H1 (cell line): ENCODE measurements around the gene PLD2. TPM values are rescaled to one million over a fixed set of nuclear protein-coding genes. Genes with fewer than 3 reads are reported as not detected.

Experiments
- CTCF ChIA-PET: fragments of 300-600 bp; sonication (Branson Sonifier 250); formaldehyde crosslinking; loops from one replicate; lab custom pipeline; 2021; ENCODE audit not compliant: partially characterized antibody; lab: Charles Lee
- POLR2A ChIA-PET: fragments of 300-600 bp; sonication (Branson Sonifier 250); formaldehyde crosslinking; loops from one replicate; lab custom pipeline; 2021; ENCODE audit warnings: inconsistent platforms; ENCODE audit not compliant: partially characterized antibody; lab: Charles Lee
- DNase-seq, 2 experiments: peaks; one replicate each; pipeline versions ENCODE4 v3.0.0 to v3.0.0-alpha.2; 2010 to 2022; ENCODE audit warnings: low spot score in 2 of 2, low read depth in 1 of 2, mixed read lengths in 1 of 2
- FAIRE-seq: peaks from 2 replicates; lab custom pipeline; 2011; peaks lifted over from hg19 to GRCh38; lab: Jason Lieb, UNC
- H2AFZ ChIP-seq: 2 replicates; pipeline ENCODE4 v1.8.1; 2012; ENCODE audit warnings: low read length, inconsistent platforms
- H2AK5ac ChIP-seq: 2 replicates; pipeline ENCODE4 v1.6.1; 2013; ENCODE audit warnings: low read depth, low read length
- H2BK120ac ChIP-seq: replicated peaks from 2 replicates; pipeline ENCODE3; 2013; ENCODE audit warnings: low read depth, low read length, inconsistent platforms
- H2BK12ac ChIP-seq: 2 replicates; pipeline ENCODE4 v1.6.1; 2013; ENCODE audit warnings: low read depth, low read length
- H2BK15ac ChIP-seq: 2 replicates; pipeline ENCODE4 v1.6.1; 2013; ENCODE audit warnings: low read length
- H2BK20ac ChIP-seq: 2 replicates; pipeline ENCODE4 v1.6.1; 2013; ENCODE audit warnings: low read length
- H2BK5ac ChIP-seq: 2 replicates; pipeline ENCODE4 v1.6.1; 2013; ENCODE audit warnings: low read depth, low read length
- H3K14ac ChIP-seq: 2 replicates; pipeline ENCODE4 v1.6.1; 2013; ENCODE audit warnings: inconsistent platforms; ENCODE audit not compliant: insufficient read length
- H3K18ac ChIP-seq: 2 replicates; pipeline ENCODE4 v1.6.1; 2013; ENCODE audit warnings: low read length; ENCODE audit errors: extremely low read depth
- H3K23ac ChIP-seq: 2 replicates; pipeline ENCODE4 v1.6.1; 2013; ENCODE audit warnings: inconsistent platforms; ENCODE audit not compliant: insufficient read length
- H3K23me2 ChIP-seq: 2 replicates; pipeline ENCODE4 v1.6.1; 2013; ENCODE audit warnings: low read depth, low read length
- H3K27ac ChIP-seq: 2 replicates; pipeline ENCODE4 v1.6.1; 2011; ENCODE audit warnings: low read depth, low read length, inconsistent platforms
- H3K27me3 ChIP-seq, 4 experiments: replicated peaks in 1 of 4; 1 replicate in 1 of 4; 2 replicates in 3 of 4; pipeline versions ENCODE4 v1.6.1 to v1.8.1; 2011 to 2013; ENCODE audit warnings: low read length in 3 of 4, mild to moderate bottlenecking in 3 of 4, inconsistent platforms in 2 of 4, mixed read lengths in 2 of 4, moderate library complexity in 1 of 4; ENCODE audit not compliant: control insufficient read depth in 3 of 4, insufficient read depth in 3 of 4; ENCODE audit errors: extremely low read depth in 1 of 4
- H3K36me3 ChIP-seq, 4 experiments: 2 replicates each; pipeline versions ENCODE4 v1.6.1 to v1.8.1; 2011 to 2013; ENCODE audit warnings: mild to moderate bottlenecking in 4 of 4, low read length in 3 of 4, moderate library complexity in 2 of 4, control low read depth in 1 of 4, inconsistent platforms in 1 of 4; ENCODE audit not compliant: insufficient read depth in 4 of 4, control insufficient read depth in 2 of 4
- H3K4ac ChIP-seq: replicated peaks from 2 replicates; pipeline ENCODE3; 2013; ENCODE audit warnings: low read length, low read depth, mixed read lengths, inconsistent platforms; ENCODE audit not compliant: insufficient read length
- H3K4me1 ChIP-seq, 4 experiments: replicated peaks in 1 of 4; 1 replicate in 1 of 4; 2 replicates in 3 of 4; pipeline versions ENCODE4 v1.6.1 to v1.8.1; 2011 to 2013; ENCODE audit warnings: low read length in 3 of 4, inconsistent platforms in 2 of 4, mixed read lengths in 1 of 4; ENCODE audit not compliant: insufficient read depth in 4 of 4, control insufficient read depth in 3 of 4
- H3K4me2 ChIP-seq, 2 experiments: 2 replicates each; pipeline versions ENCODE4 v1.6.1 to v1.8.1; 2011 to 2013; ENCODE audit warnings: low read depth in 2 of 2, low read length in 2 of 2, control low read depth in 1 of 2, inconsistent platforms in 1 of 2, mild to moderate bottlenecking in 1 of 2; ENCODE audit not compliant: insufficient read depth in 1 of 2
- H3K4me3 ChIP-seq, 4 experiments: fragments of 200-600, 300-600 bp in 1 of 4; sonication (generic), shearing (Covaris generic), sonication (Bioruptor Twin) in 1 of 4; 2 replicates each; pipeline versions ENCODE4 v1.5.1 to v1.8.1; 2011 to 2016; ENCODE audit warnings: low read length in 4 of 4, low read depth in 3 of 4, control low read depth in 2 of 4, inconsistent platforms in 2 of 4, mild to moderate bottlenecking in 2 of 4, mixed read lengths in 1 of 4, moderate library complexity in 1 of 4; ENCODE audit not compliant: insufficient read depth in 2 of 4; ENCODE audit errors: extremely low read depth in 1 of 4
- H3K56ac ChIP-seq: replicated peaks from 2 replicates; pipeline ENCODE3; 2013; ENCODE audit warnings: low read depth, mild to moderate bottlenecking, mixed read lengths, low read length, inconsistent platforms; ENCODE audit not compliant: insufficient read length
- H3K79me1 ChIP-seq: 2 replicates; pipeline ENCODE4 v1.6.1; 2013; ENCODE audit warnings: low read depth, low read length, control low read depth
- H3K79me2 ChIP-seq, 2 experiments: 2 replicates each; pipeline versions ENCODE4 v1.6.1 to v1.8.1; 2012 to 2013; ENCODE audit warnings: low read length in 2 of 2, mild to moderate bottlenecking in 2 of 2, inconsistent platforms in 1 of 2; ENCODE audit not compliant: insufficient read depth in 2 of 2, control insufficient read depth in 1 of 2
- H3K9ac ChIP-seq, 4 experiments: replicated peaks in 1 of 4; 1 replicate in 1 of 4; 2 replicates in 3 of 4; pipeline versions ENCODE4 v1.6.1 to v1.8.1; 2011 to 2013; ENCODE audit warnings: low read depth in 3 of 4, low read length in 3 of 4, control low read depth in 2 of 4, mild to moderate bottlenecking in 2 of 4, moderate library complexity in 2 of 4, inconsistent platforms in 1 of 4; ENCODE audit errors: extremely low read depth in 1 of 4
- H3K9me3 ChIP-seq, 2 experiments: 2 replicates each; pipeline versions ENCODE4 v1.6.1 to v1.8.1; 2012 to 2013; ENCODE audit warnings: mild to moderate bottlenecking in 2 of 2, moderate library complexity in 2 of 2, control low read depth in 1 of 2, inconsistent platforms in 1 of 2, low read depth in 1 of 2, low read length in 1 of 2, mixed read lengths in 1 of 2; ENCODE audit not compliant: insufficient read depth in 2 of 2
- H4K20me1 ChIP-seq, 2 experiments: replicated peaks in 1 of 2; 2 replicates each; pipeline versions ENCODE3 to v1.8.1; 2011 to 2013; ENCODE audit warnings: inconsistent platforms in 2 of 2, low read length in 2 of 2, mild to moderate bottlenecking in 1 of 2; ENCODE audit not compliant: insufficient read depth in 2 of 2, control insufficient read depth in 1 of 2
- H4K5ac ChIP-seq: 2 replicates; pipeline ENCODE4 v1.6.1; 2013; ENCODE audit warnings: low read length, low read depth, mixed read lengths, inconsistent platforms; ENCODE audit not compliant: insufficient read length
- H4K8ac ChIP-seq: 2 replicates; pipeline ENCODE4 v1.8.0; 2013; ENCODE audit warnings: mild to moderate bottlenecking, moderate library complexity, low read length, inconsistent platforms; ENCODE audit not compliant: insufficient read depth; ENCODE audit errors: extremely low read depth
- H4K91ac ChIP-seq: replicated peaks from 2 replicates; pipeline ENCODE3; 2013; ENCODE audit warnings: low read length, mixed read lengths, inconsistent platforms; ENCODE audit not compliant: insufficient read length
- POU5F1 ChIP-seq: IDR thresholded peaks from 2 replicates; pipeline ENCODE4 v1.6.1; 2011; ENCODE audit warnings: low read depth, mild to moderate bottlenecking, low read length, moderate library complexity
- SRF ChIP-seq: IDR thresholded peaks from 2 replicates; pipeline ENCODE4 v1.6.1; 2011; ENCODE audit warnings: mild to moderate bottlenecking, low read depth, low read length, moderate library complexity
- WGBS, 2 experiments: shearing (Covaris generic) in 1 of 2; methylation state at CpG; one replicate each; pipeline versions ENCODE4 v1.1.6 to v1.1.7; 2013 to 2015; ENCODE audit warnings: low lambda C conversion rate in 2 of 2, mixed read lengths in 2 of 2, inconsistent platforms in 1 of 2, low coverage in 1 of 2, missing lambda C conversion rate in 1 of 2; ENCODE audit not compliant: insufficient replicate concordance in 2 of 2, insufficient coverage in 1 of 2, insufficient read length in 1 of 2; ENCODE audit errors: extremely low coverage in 1 of 2, missing lambda C conversion rate in 1 of 2; 5-methylcytosine and 5-hydroxymethylcytosine counted together
- polyA plus RNA-seq, 7 experiments: library from polyadenylated mRNA; depleted of rRNA in 3 of 7; stranded (reverse) in 5 of 7; unstranded in 2 of 7; fragments of >200 nt in 5 of 7; fragments of 200-250 nt in 2 of 7; gene quantifications; 1 replicate in 5 of 7; 2 replicates in 1 of 7; 4 replicates in 1 of 7; pipeline versions ENCODE4 v1.2.1 to v1.2.3, GENCODE V29; 2011 to 2013; ENCODE audit warnings: missing spikeins in 2 of 7, mixed read lengths in 2 of 7
- total RNA-seq: library from RNA; stranded (reverse); fragmentation: NEBNext Ultra II Directional; extraction: Animal tissue kit (Norgen Biotek cat#: 25700); gene quantifications from 2 replicates; pipeline ENCODE4 v1.2.1, GENCODE V29; 2021

PLD2 gene
- total and polyA plus RNA-seq, 2 of the 8 experiments (the other 6 are each of a cell fraction or from before 2014, with no cell fraction given), result 44.3 to 48.4 TPM

GRCh38 chr17:4845118-4845517, 38.2 kb downstream of the PLD2 start:
- Histone ChIP-seq H4K8ac (no peak overlapping the region), H2BK15ac (no peak overlapping the region), H3K9ac (no peak overlapping the region), H2BK12ac (no peak overlapping the region), H4K5ac (no peak overlapping the region), H3K9me3 (no peaks in the 10 kb centered on the region), H3K79me1 (peaks cover 14% of the 10 kb centered on the region), H3K36me3 (no peaks in the 10 kb centered on the region; a peak in 1 of 8 replicates), H2BK120ac (no peak overlapping the region), H2AFZ (no peak overlapping the region), H3K56ac (no peak overlapping the region), H3K79me2 (peaks cover 4 to 60% of the 10 kb centered on the region in 2 experiments; a peak in 3 of 4 replicates), H4K20me1 (peaks cover 0 to 3% of the 10 kb centered on the region in 2 experiments), H3K27ac (no peak overlapping the region), H2BK5ac (no peak overlapping the region), H2BK20ac (no peak overlapping the region), H3K18ac (no peak overlapping the region), H3K14ac (no peak overlapping the region), H3K4me3 (no peak overlapping the region), H2AK5ac (no peak overlapping the region), H4K91ac (no peak overlapping the region), H3K27me3 (no peaks in the 10 kb centered on the region), H3K4ac (no peak overlapping the region), H3K4me1 (peaks cover 5 to 20% (median 15%) of the 10 kb centered on the region in 4 experiments), H3K23ac (no peak overlapping the region), H3K23me2 (no peaks in the 10 kb centered on the region), H3K4me2 (no peak overlapping the region)
- POLR2A ChIA-PET, result interaction anchor here (1.0 kb wide), 1 partner anchor 13 kb away, joined by 3 read pairs; no protein-coding TSS in a partner anchor
- CTCF ChIA-PET, result interaction anchor here (1.4 to 2.0 kb wide), 2 partner anchors 36 to 39 kb away, joined by 4 to 6 read pairs; no protein-coding TSS in a partner anchor
- DNase-seq (no peak), FAIRE-seq (no peak)
- 90% methylated on average over 5 of the region's 5 CpGs; no CpG with 5 or more reads in 1 of the 2 experiments for WGBS, 2 experiments
- TF ChIP-seq POU5F1 (no peak), SRF (no peak)
